T-helper 1 cell treated with Interleukin-12 subunit alpha and Interleukin-12 subunit beta and Interleukin-4 antibody, amounts not matched to agents 30 ng/mL and 1 ng/mL, for 36 hours (primary cell): ENCODE results near the gene CALHM5. TPM values are rescaled to one million over a fixed set of nuclear protein-coding genes. Genes with fewer than 3 reads are reported as not detected.

Source experiments
- intact Hi-C: fragments of 100-400 bp; cut with micrococcal nuclease; formaldehyde crosslinking; loops from one replicate; pipeline ENCODE4 v1.15.1; 2024
- total RNA-seq: library from RNA; stranded (reverse); gene quantifications from 2 replicates; pipeline ENCODE4 v1.2.3, GENCODE V29; 2022

The CALHM5 gene
- total RNA-seq, 1 donor from 2014 or later: not detected

- intact Hi-C loops: no loop called here
Observed at GRCh38 chr6:116545651-116546050, 34.2 kb downstream of the CALHM5 start, which contains the start of gene TRAPPC3L. Gene TRAPPC3L, minus strand, starts transcription at chr6:116545684. Its CDS starts 170 bp downstream, at chr6:116545514.

- intact Hi-C loops: no loop called here
Observed at GRCh38 chr6:116547358-116547757, 35.9 kb downstream of the CALHM5 start.

- intact Hi-C loops: no loop called here
Observed at GRCh38 chr6:116550796-116551195, 39.4 kb downstream of the CALHM5 start.

GRCh38 chr6:116553451-116553850, 42.0 kb downstream of the CALHM5 start, which contains the start of gene CALHM4:
Gene CALHM4, plus strand, starts transcription at chr6:116553751. Its CDS starts 43 bp downstream, at chr6:116553794.
- intact Hi-C loops: no loop called here

GRCh38 chr6:116556065-116556464, 44.6 kb downstream of the CALHM5 start:
- intact Hi-C loops: loop anchor here (5.0 kb wide), 1 partner anchor 544 kb away; no protein-coding TSS in a partner anchor

- intact Hi-C loops: loop anchor here (5.0 kb wide), 1 partner anchor 545 kb away; no protein-coding TSS in a partner anchor
Observed at GRCh38 chr6:116556814-116557415, 45.5 kb downstream of the CALHM5 start.

DNA sequence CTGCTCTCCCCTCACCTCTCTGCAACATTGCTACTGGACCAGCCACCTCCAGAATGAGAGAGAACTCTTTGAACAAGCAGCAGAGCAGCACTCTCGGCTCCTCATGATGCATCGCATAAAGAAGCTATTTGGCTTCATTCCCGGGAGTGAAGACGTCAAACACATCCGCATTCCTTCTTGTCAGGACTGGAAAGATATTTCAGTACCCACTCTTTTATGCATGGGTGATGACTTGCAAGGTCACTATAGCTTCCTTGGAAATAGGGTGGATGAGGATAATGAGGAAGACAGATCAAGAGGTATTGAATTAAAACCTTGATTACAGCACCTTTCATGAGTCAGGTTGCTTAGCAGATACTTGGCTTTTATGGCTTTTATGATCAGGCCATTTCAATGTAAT, 46.5 kb downstream of the CALHM5 start:
- intact Hi-C loops: loop anchor here (5.0 kb wide), 1 partner anchor 546 kb away; no protein-coding TSS in a partner anchor

DNA sequence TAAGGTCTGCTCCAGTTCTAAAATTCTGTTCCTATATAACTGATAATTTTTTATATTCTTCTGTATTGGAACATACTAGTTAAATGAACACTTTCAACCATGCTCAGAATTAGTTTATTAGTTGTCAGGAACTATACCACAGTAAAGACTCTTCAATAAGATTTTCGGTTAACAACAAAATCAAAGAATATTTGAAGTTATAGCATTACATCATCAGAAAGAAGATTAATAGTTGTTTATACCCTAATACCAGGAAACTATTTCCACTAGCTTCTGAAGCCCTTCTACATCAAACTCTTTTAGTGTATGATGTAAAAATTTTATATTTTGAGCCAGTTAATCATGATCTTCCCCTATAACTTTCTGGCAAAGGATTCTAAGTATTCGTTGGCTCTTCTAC, 48.7 kb downstream of the CALHM5 start:
- intact Hi-C loops: no loop called here

DNA sequence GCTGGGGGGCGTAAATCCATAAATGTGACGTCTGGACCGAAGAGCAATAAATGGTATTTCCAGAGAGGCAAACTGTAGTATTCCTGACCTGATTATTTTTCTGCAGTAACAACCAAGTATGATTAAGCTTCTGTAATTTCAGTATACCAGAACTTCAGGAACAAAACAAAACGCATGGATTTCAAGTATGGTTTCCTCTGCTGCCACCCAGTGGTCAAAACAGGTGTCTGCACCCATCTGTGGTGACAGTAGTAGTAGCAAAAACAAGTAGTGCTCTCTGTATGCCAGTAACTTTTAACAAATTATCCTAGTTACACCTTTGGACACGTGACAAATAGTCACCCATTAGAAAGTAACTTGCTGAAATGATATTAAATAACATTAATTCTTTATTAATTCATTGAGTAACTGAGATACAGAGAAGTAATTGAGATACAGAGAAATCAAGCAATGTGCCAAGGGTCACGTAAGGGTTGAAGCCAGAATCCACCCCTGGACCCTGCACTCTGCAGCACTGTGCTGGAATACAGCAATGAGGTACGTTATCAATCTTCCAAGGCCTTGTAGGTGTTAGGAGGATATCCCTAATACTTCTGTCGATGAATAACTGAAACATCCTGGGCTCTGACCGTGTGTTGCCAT, 50.1 kb downstream of the CALHM5 start:
- intact Hi-C loops: loop anchor here (1.0 kb wide), 7 partner anchors 10 to 344 kb away; partner anchors contain the start of gene RWDD1

DNA sequence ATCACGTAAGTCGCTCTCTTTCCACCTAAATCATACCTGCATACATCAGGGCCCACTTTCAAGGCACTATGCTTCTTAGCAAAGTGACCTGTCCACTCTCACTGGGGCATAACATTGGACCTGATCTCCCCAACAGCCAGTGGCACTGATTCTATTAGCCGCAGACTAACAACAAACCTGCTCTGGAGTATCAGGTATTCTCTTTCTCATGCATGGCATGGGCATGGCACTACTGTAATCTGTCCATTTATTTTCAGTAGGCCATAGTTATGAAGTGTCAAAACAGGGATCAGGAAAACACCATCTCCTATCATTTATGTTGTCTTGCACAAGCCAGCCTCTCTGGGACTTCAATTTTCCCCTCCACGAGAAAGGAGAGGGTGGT, 50.6 kb downstream of the CALHM5 start:
- intact Hi-C loops: no loop called here

DNA sequence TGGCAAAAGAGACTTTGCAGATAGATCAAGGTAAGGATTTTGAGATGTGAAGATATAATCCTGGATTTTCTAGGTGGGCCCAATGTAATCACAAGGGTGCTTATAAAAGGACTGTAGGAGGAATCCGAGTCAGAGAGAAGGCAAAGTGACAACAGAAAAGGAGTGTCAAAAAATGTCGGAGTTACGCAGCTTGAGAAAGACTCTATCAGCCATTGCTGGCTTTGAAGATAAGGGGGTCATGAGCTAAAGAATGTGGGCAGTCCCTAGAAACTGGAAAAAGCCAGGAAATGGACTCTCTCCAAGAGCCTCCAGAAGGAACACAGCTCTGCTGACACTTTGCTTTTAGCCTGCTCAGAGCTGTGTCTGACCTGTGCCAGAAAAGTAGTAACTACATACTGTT, 51.2 kb downstream of the CALHM5 start:
- intact Hi-C loops: no loop called here

- intact Hi-C loops: no loop called here
Observed at GRCh38 chr6:116563830-116564229, 52.4 kb downstream of the CALHM5 start.

- intact Hi-C loops: no loop called here
Observed at GRCh38 chr6:116564311-116564710, 52.9 kb downstream of the CALHM5 start.

DNA sequence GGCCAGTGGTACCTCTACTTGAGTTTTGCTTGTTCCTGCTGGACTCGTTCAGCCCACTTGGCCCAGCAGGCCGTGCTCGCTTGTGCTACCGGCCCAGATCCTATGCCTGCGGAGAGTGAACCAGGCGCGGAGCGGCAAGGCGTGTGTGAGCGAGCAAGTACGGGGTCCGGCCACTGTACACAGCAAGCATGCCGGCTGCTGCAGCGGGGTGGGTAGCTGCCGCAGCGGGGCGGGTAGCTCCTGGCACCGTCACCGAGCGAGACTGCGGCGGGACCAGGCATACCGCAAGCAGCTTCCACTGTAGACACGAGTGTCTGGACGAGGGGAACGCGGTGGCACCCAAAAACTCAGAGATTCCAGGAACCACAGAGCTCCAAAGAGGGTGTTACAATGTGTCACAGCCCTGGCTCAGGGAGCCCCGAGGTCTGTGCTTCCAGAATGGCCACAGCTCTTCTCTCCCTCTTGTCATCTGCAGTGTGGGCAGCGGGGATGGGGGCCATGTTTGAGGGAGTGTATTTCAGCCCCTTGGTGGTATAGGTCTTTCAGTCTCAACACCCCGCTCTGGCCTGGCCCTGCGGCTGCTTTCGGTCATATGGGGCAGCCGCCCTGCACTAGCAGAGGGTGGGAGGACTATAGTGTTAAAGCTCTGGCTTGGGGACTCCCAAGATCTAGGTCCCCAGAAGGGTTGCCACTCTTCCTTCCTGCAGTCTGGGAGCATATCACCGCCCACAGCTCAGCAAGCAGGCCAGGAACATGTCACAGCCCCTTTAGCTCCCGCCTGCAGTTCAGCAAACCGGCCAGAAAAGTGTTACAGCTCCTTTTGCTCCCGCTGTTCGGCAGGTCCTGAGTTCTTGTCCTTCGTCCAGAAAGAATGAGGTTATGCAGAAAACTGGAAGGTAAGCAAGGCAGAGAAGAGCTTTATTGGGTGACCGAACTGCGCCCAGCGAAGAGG, 53.8 kb downstream of the CALHM5 start:
- intact Hi-C loops: no loop called here

DNA sequence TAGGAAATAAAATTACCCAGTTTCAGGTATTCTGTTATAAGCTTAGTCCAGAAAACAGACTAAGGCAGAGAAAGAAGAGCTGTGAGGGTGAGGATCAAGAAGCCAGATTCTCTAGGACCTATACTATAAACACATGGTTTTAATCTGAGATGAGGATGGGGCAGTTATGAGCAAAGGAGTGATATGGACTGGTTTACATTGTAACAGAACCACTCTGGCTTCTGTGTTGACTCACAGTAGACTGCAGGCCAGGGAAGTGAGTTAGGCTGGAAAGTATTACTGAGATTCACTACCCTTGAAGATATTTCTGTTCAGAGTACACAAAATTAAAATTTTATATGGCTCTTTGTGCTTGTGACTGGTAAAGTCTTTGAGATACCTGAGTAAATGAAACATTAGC, 56.7 kb downstream of the CALHM5 start:
- intact Hi-C loops: no loop called here

GRCh38 chr6:116568821-116569755, 57.6 kb downstream of the CALHM5 start:
- intact Hi-C loops: no loop called here

DNA sequence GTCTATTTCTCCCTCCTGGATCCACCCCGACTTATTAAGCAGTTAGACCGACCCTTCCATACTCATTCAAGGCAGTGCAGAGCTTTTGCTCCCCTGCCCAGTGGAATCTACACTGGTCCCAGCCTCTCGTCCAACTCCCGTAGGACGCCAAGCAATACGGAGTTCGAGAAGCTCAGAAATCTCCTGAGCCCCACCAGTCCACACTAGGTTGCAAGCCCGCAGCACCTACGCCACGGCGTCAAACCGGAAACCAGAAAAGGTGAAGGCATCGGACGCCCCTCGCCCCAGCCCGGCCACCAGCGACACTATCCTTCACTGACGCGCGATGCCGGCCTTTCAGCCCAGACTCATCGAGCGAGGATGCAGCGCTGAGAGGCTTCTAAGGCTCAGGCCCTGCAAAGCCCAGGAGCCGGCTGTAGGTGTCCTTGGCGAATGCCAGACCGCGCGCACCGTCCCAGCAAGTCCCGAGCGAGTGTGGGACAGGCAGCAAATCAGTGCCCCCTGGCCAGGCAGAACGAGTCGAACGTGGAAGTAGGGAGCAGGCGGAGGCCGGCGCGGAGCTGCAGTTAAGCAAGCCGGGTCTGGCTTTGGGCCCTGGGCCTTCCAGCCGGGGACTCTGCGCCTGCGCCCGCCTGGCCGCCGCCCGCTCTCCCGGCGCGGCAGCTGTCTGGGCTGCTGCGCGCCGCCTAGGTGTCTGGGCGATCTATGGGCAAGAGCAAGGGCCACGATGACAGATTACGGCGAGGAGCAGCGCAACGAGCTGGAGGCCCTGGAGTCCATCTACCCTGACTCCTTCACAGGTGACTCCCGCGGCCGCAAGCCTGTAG, 59.6 kb downstream of the CALHM5 start, which contains the start of gene RWDD1:
Gene RWDD1, plus strand, starts transcription at position 649 of the 827 bp plus-strand sequence. Its CDS starts 79 bp downstream, at position 728.
- intact Hi-C loops: loop anchor here (1.0 kb wide), 13 partner anchors 10 to 1104 kb away; partner anchors contain the start of genes GOPC, KPNA5, NT5DC1 and NUS1

DNA sequence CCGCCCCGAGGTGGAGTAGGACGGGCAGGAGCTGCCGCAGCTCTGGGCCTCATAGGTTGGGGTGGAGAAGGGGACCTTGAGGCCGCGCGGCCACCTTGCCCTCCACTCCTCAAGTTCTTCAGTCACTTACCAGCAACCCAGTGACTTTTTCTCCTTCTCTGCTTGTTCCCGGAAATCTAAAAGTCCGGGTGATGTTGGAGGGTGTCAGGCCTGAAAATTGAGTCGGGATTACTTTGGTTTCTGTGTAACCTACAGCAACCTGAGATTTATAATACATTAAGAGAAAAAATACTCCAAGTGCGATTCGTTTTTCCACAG, 60.2 kb downstream of the CALHM5 start:
- intact Hi-C loops: loop anchor here (1.0 kb wide), 13 partner anchors 10 to 1104 kb away; partner anchors contain the start of genes GOPC, KPNA5, NT5DC1 and NUS1

GRCh38 chr6:116572162-116572561, 60.7 kb downstream of the CALHM5 start:
- intact Hi-C loops: no loop called here
